GM12801 (cell line): Measurements from ENCODE around the gene APLP2.

Experiments used
- TF ChIP-seq, protein P1 (sequence below): IDR thresholded peaks from one replicate; pipeline ENCODE4 v1.5.1; 2011; ENCODE audit warnings: control low read depth; ENCODE audit not compliant: insufficient read length; ENCODE audit errors: extremely low read depth

APLP2 gene

DNA sequence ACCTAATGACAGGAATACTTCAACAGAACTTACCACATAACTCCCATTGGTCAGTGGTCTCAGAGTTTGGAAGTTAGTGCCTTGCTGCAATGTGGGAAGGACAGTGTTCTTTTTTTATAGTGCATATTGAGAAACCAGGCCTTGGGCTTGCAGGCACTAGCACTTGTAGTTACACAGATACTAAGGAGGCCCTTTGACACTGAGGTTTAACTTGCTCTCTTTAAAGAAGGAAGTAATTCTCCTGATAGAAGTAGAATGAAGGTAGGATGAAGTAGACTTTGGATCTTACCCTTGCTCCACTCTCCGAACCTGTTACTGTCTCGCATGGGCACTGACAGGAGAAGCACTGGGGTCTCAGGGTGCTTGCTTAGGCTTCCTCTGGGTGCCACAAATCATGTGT lies 58.9 kb downstream of the APLP2 start:
- TF ChIP-seq, protein P1, sequence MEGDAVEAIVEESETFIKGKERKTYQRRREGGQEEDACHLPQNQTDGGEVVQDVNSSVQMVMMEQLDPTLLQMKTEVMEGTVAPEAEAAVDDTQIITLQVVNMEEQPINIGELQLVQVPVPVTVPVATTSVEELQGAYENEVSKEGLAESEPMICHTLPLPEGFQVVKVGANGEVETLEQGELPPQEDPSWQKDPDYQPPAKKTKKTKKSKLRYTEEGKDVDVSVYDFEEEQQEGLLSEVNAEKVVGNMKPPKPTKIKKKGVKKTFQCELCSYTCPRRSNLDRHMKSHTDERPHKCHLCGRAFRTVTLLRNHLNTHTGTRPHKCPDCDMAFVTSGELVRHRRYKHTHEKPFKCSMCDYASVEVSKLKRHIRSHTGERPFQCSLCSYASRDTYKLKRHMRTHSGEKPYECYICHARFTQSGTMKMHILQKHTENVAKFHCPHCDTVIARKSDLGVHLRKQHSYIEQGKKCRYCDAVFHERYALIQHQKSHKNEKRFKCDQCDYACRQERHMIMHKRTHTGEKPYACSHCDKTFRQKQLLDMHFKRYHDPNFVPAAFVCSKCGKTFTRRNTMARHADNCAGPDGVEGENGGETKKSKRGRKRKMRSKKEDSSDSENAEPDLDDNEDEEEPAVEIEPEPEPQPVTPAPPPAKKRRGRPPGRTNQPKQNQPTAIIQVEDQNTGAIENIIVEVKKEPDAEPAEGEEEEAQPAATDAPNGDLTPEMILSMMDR, result no peak

DNA sequence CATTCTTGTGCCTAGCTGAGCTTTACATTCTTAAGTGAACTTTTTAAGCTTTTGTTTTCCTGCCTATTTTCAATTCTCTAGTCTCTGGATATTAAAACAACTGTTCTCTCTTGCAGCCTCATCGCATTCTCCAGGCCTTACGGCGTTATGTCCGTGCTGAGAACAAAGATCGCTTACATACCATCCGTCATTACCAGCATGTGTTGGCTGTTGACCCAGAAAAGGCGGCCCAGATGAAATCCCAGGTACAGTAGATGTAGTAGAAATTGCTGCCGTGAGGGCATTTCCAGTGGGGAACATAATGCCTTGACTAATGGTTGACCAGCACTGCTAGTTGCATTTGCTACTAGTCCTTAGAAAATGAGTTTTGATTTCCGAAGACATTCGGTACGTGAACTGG lies 60.2 kb downstream of the APLP2 start:
- TF ChIP-seq, protein P1, result no peak

DNA sequence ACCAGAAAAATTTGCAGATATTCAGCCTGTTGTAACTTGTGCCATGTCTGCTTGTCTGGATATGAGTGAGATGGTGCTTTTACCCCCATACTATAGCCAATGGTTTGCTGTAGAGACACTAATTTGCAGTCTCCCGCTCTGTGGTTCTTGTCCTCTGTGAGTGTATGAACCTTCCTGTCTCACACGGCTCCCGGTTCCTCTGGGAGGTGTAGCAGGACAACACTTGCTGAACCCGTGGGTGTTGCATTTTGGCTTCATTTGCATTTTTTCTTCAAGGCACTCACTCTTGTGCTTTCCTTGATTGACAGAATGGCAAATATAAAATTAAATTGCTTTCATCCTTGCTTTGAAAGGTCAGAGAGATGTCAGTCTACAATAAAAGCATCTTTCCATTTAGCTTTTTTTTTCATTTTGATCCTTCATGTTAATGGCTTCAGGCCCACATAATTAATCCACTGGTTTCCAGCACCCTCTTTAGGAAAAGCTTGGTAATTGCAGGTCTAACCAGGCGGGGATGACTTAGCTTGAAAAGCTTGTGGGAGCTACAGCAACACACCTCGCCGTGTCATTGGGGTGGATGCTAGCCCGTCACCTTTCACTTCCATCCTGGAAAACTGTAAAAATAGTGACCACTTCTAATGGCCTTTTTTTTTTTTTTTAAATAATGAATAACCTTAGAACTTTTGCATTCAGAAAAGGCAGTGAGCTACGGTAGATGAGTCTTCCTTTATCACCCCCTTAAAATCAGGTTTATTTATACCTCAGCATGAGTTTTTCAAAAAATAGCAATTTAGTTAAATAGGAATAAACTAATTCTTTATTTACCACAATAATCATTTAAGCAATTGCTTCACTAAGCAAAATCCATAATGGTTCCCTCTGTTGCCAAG lies 62.5 kb downstream of the APLP2 start:
- TF ChIP-seq, protein P1, result no peak

DNA sequence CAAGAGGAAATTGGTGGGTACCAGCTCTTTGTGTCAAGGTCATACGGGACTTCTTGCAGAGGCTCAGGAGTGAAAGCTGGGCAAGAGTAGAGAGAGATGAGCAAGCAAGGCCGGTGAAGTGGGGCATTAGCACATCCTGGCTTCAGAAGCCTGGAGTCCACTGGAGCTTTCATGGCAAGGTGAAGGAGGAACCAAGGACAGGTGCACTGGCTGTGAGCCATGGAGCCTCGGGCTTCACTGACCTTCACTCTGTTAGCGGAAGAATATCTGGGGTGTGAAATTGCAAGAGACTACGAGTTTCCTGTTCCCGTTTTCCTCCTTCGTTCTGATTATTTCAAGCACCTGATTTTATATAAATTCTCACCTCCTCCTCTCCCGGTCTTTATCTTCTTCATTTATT lies 64.0 kb downstream of the APLP2 start:
- TF ChIP-seq, protein P1, result no peak

DNA sequence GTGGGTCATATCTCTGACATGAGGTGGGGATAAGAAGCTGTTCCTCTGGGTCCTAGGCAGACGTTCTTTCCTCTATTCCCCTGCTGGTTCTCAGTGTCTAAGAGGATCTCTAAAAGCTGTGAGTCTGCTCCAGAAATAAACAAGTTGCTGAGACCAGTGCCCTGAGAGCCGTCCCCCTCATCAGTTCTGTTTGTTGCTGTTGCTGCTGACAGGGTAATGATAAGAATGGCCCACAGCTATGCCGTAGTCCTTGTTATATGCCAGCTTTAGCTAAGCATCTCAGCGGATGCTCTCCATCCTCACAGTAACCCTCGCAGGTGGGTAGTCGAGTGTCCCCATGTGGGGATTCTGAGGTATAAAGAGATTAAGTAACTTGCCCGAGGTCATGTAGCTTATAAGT lies 66.4 kb downstream of the APLP2 start:
- TF ChIP-seq, protein P1, result no peak

DNA sequence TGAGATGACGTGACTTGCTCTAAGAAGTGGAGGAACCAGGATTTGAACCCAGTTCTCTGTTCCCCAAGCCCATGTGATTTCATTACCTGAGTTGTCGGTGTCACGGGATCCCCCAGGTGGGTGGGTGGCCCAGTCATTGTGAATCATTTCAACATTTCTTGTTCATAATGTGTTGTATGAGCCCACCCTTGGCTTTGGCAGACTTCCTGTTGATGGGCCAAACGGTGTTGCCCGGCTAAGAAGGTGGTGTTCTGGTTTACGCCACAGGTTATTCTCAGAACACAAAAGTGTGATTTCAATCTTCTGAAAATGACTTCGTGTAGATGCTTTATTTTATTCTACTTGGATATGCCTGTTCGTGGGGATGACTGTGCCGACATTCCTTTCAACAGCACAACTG lies 68.3 kb downstream of the APLP2 start:
- TF ChIP-seq, protein P1, result no peak

DNA sequence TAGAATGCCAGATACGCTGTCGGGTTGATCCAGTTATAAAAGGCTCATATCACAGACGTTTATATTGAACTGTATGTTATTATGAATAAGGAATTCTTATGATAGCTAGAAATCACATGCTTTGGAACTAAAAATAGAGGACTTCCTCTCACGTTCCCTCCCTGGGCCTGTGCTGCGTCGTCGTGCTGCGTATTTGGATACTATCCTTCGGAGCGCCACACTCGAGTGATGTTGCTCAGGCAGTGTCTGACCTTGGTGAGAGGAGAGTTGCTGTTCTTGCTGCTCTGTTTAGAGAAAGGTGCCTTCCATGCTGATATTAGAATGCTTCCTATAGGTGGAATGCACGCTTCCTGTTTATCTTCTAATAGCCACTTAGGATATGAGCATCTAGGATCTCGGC lies 69.7 kb downstream of the APLP2 start:
- TF ChIP-seq, protein P1, result no peak
